IMR-90 (cell line): ENCODE measurements around the gene IFFO2.

Experiments used
- CTCF ChIP-seq: conservative IDR thresholded peaks from 2 replicates; pipeline ENCODE4 v1.5.1; 2012; ENCODE audit warnings: mild to moderate bottlenecking, low read depth, low read length, improper control_type of control experiment
- MAFK ChIP-seq: IDR thresholded peaks from 2 replicates; pipeline ENCODE4 v1.6.1; 2012; ENCODE audit warnings: low read depth, low read length, improper control_type of control experiment
- POLR2A ChIP-seq: IDR thresholded peaks from 2 replicates; pipeline ENCODE4 v1.6.1; 2012; ENCODE audit warnings: mild to moderate bottlenecking, low read depth, low read length
- RFX5 ChIP-seq: IDR thresholded peaks from 2 replicates; pipeline ENCODE4 v1.8.0; 2012; ENCODE audit warnings: low read depth, mild to moderate bottlenecking, low read length, moderate library complexity
- USF2 ChIP-seq: fragments of 150-350 bp; IDR thresholded peaks from 2 replicates; pipeline ENCODE4 v1.6.1; 2017; ENCODE audit warnings: mild to moderate bottlenecking, antibody characterized with exemption, low read length, low read depth

- TF ChIP-seq MAFK, result no peak
- TF ChIP-seq POLR2A, result no peak
- no peak for TF ChIP-seq RFX5
- TF ChIP-seq CTCF, result no peak
- no peak for TF ChIP-seq USF2
Observed at GRCh38 chr1:18951818-18952391, 4.6 kb downstream of the IFFO2 start.
